Keratinocyte (primary cell): Measurements from ENCODE around the gene ANKRD6. TPM values are rescaled to one million over a fixed set of nuclear protein-coding genes. Genes with fewer than 3 reads are reported as not detected.

ENCODE experiments used
- DNase-seq: peaks from one replicate; pipeline ENCODE4 v3.0.0-alpha.2; 2011; ENCODE audit warnings: low read depth, missing footprints, low spot score
- FAIRE-seq: peaks from 2 replicates; lab custom pipeline; 2011; peaks lifted over from hg19 to GRCh38; lab: Jason Lieb, UNC
- H2AFZ ChIP-seq: 2 replicates; pipeline ENCODE4 v1.6.0; 2012; ENCODE audit warnings: low read length, control low read depth, inconsistent platforms; ENCODE audit not compliant: control insufficient read depth
- H3K27ac ChIP-seq: 2 replicates; pipeline ENCODE4 v1.5.1; 2011; ENCODE audit warnings: low read length; ENCODE audit not compliant: control insufficient read depth, insufficient read depth
- H3K27me3 ChIP-seq: 3 replicates; pipeline ENCODE4 v1.6.0; 2011; ENCODE audit warnings: low read length; ENCODE audit not compliant: control insufficient read depth, insufficient read depth; ENCODE audit errors: extremely low read depth
- H3K36me3 ChIP-seq, 2 experiments: 2 replicates in 1 of 2; 3 replicates in 1 of 2; pipeline ENCODE4 v1.5.1; 2011; ENCODE audit warnings: low read length in 2 of 2, mild to moderate bottlenecking in 1 of 2; ENCODE audit not compliant: control insufficient read depth in 2 of 2, insufficient read depth in 2 of 2; ENCODE audit errors: extremely low read depth in 1 of 2
- H3K4me1 ChIP-seq: 3 replicates; pipeline ENCODE4 v1.5.1; 2011; ENCODE audit warnings: low read length; ENCODE audit not compliant: control insufficient read depth, insufficient read depth; ENCODE audit errors: extremely low read depth
- H3K4me2 ChIP-seq: 3 replicates; pipeline ENCODE4 v1.6.0; 2011; ENCODE audit warnings: low read depth, low read length; ENCODE audit not compliant: control insufficient read depth, insufficient read depth; ENCODE audit errors: extremely low read depth
- H3K4me3 ChIP-seq, 3 experiments: fragments of 200-600 bp in 1 of 3; sonication (generic) in 1 of 3; 2 replicates in 2 of 3; 3 replicates in 1 of 3; pipeline ENCODE4 v1.5.1; 2011 to 2016; ENCODE audit warnings: low read length in 3 of 3, mild to moderate bottlenecking in 3 of 3, control low read depth in 2 of 3, inconsistent platforms in 1 of 3, low read depth in 1 of 3, mixed read lengths in 1 of 3, mixed run types in 1 of 3, moderate library complexity in 1 of 3; ENCODE audit not compliant: control insufficient read depth in 2 of 3, insufficient read depth in 2 of 3; ENCODE audit errors: extremely low read depth in 1 of 3
- H3K79me2 ChIP-seq: 2 replicates; pipeline ENCODE4 v1.6.0; 2012; ENCODE audit warnings: low read length; ENCODE audit not compliant: control insufficient read depth, insufficient read depth
- H3K9ac ChIP-seq: 3 replicates; pipeline ENCODE4 v1.6.0; 2011; ENCODE audit warnings: low read length; ENCODE audit not compliant: control insufficient read depth, insufficient read depth; ENCODE audit errors: extremely low read depth
- H3K9me1 ChIP-seq: 3 replicates; pipeline ENCODE4 v1.6.0; 2011; ENCODE audit warnings: low read length; ENCODE audit not compliant: control insufficient read depth, insufficient read depth; ENCODE audit errors: extremely low read depth
- H3K9me3 ChIP-seq: 2 replicates; pipeline ENCODE4 v1.5.1; 2012; ENCODE audit warnings: low read depth, low read length; ENCODE audit not compliant: control insufficient read depth
- H4K20me1 ChIP-seq: 3 replicates; pipeline ENCODE4 v1.6.0; 2011; ENCODE audit warnings: low read length; ENCODE audit not compliant: control insufficient read depth, insufficient read depth; ENCODE audit errors: extremely low read depth
- EZH2 ChIP-seq: IDR thresholded peaks from one replicate; pipeline ENCODE4 v1.6.1; 2012; ENCODE audit warnings: inconsistent platforms, mild to moderate bottlenecking, low read length, moderate library complexity
- dilution Hi-C: fragments of 300-500 bp; cut with MboI; formaldehyde crosslinking; loops from one replicate; pipeline ENCODE4 v1.7.0; 2020; ENCODE audit warnings: low sequenced_read_pairs; ENCODE audit not compliant: extremely low pct_ligation_motif_present
- polyA plus RNA-seq, 5 experiments: library from polyadenylated mRNA; depleted of rRNA in 3 of 5; stranded (reverse) in 3 of 5; stranded (forward) in 1 of 5; unstranded in 1 of 5; fragments of >200 nt; gene quantifications; 1 replicate in 1 of 5; 2 replicates in 3 of 5; 3 replicates in 1 of 5; pipeline versions ENCODE4 v1.2.1 to v1.2.3, GENCODE V29; 2011 to 2012; ENCODE audit warnings: missing spikeins in 2 of 5, low read depth in 1 of 5, low replicate concordance in 1 of 5
- TF ChIP-seq, protein P1 (sequence below), 3 experiments: IDR thresholded peaks in 1 of 3; conservative IDR thresholded peaks in 1 of 3; optimal IDR thresholded peaks in 1 of 3; 2 replicates in 2 of 3; 3 replicates in 1 of 3; pipeline versions ENCODE3 to v1.5.1; 2011; ENCODE audit warnings: low read length in 3 of 3, mild to moderate bottlenecking in 3 of 3, moderate library complexity in 2 of 3, control low read depth in 1 of 3, inconsistent platforms in 1 of 3; ENCODE audit not compliant: insufficient read depth in 2 of 3; ENCODE audit errors: extremely low read depth in 1 of 3

The ANKRD6 gene
- polyA plus RNA-seq, 1 donor (not counting 4 experiments of a cell fraction or from before 2014, with no cell fraction given), result 5.7 TPM

GRCh38 chr6:89667872-89668556 is 235.1 kb downstream of the ANKRD6 start:
- no peak for DNase-seq
- Histone ChIP-seq H3K4me2 (no peak overlapping the region), H3K27me3 (no peaks in the 10 kb centered on the region), H4K20me1 (no peaks in the 10 kb centered on the region), H3K4me1 (no peaks in the 10 kb centered on the region), H3K9ac (no peak overlapping the region), H3K9me1 (no peaks in the 10 kb centered on the region), H3K27ac (no peak overlapping the region), H3K4me3 (no peak overlapping the region), H2AFZ (no peak overlapping the region), H3K79me2 (no peaks in the 10 kb centered on the region), H3K9me3 (no peaks in the 10 kb centered on the region), H3K36me3 (peaks cover 8 to 22% of the 10 kb centered on the region in 2 experiments)
- no peak for FAIRE-seq
- TF ChIP-seq EZH2, result no peak
- TF ChIP-seq, protein P1, sequence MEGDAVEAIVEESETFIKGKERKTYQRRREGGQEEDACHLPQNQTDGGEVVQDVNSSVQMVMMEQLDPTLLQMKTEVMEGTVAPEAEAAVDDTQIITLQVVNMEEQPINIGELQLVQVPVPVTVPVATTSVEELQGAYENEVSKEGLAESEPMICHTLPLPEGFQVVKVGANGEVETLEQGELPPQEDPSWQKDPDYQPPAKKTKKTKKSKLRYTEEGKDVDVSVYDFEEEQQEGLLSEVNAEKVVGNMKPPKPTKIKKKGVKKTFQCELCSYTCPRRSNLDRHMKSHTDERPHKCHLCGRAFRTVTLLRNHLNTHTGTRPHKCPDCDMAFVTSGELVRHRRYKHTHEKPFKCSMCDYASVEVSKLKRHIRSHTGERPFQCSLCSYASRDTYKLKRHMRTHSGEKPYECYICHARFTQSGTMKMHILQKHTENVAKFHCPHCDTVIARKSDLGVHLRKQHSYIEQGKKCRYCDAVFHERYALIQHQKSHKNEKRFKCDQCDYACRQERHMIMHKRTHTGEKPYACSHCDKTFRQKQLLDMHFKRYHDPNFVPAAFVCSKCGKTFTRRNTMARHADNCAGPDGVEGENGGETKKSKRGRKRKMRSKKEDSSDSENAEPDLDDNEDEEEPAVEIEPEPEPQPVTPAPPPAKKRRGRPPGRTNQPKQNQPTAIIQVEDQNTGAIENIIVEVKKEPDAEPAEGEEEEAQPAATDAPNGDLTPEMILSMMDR (optimal IDR thresholded peaks at IDR 0.05 in 1 of 3, IDR thresholded peaks at IDR 0.05 in 1 of 3, conservative IDR thresholded peaks at IDR 0.05 in 1 of 3; ENCODE audit: extremely low read depth in 1 of 3, insufficient read depth in 2 of 3, low read length in 3 of 3), result no peak
- dilution Hi-C loops, result no loop called here

- H3K9me3 ChIP-seq, result no peaks in the 10 kb centered on the region
- dilution Hi-C loops, result no loop called here
- no peak overlapping the region for H3K4me3 ChIP-seq
- H3K4me1 ChIP-seq, result no peaks in the 10 kb centered on the region
- no peak overlapping the region for H3K27ac ChIP-seq
- no peak overlapping the region for H3K9ac ChIP-seq
- H2AFZ ChIP-seq, result no peak overlapping the region
- H3K4me2 ChIP-seq, result no peak overlapping the region
- no peaks in the 10 kb centered on the region for H4K20me1 ChIP-seq
- FAIRE-seq (no peak), DNase-seq (no peak)
- H3K36me3 ChIP-seq, result peaks cover 11 to 22% of the 10 kb centered on the region in 2 experiments
- H3K79me2 ChIP-seq, result no peaks in the 10 kb centered on the region
- no peaks in the 10 kb centered on the region for H3K9me1 ChIP-seq
- TF ChIP-seq, protein P1 (optimal IDR thresholded peaks at IDR 0.05 in 1 of 3, IDR thresholded peaks at IDR 0.05 in 1 of 3, conservative IDR thresholded peaks at IDR 0.05 in 1 of 3; ENCODE audit: extremely low read depth in 1 of 3, insufficient read depth in 2 of 3, low read length in 3 of 3), result no peak
- no peak for TF ChIP-seq EZH2
- no peaks in the 10 kb centered on the region for H3K27me3 ChIP-seq
These were observed 236.1 kb downstream of the ANKRD6 start for GRCh38 chr6:89669002-89669401.
